ENCODE results near the gene SLC13A3.

Gene SLC13A3

GRCh38 chr20:46652699-46653098 lies 1.4 kb upstream of the SLC13A3 start:
- no peak for DNase-seq (ENCODE audit: low read depth in 2 of 2)

- no peak for DNase-seq (ENCODE audit: low read depth in 2 of 2)
Observed at GRCh38 chr20:46650575-46651090, 626 bp downstream of the SLC13A3 start.

GRCh38 chr20:46649965-46650542 lies 1.2 kb downstream of the SLC13A3 start:
- no peak for DNase-seq (ENCODE audit: low read depth in 2 of 2)

GRCh38 chr20:46649650-46649949 lies 1.7 kb downstream of the SLC13A3 start:
- DNase-seq (ENCODE audit: low read depth in 2 of 2), result no peak

GRCh38 chr20:46648903-46649649 lies 2.2 kb downstream of the SLC13A3 start:
- no peak for DNase-seq (ENCODE audit: low read depth in 2 of 2)

- DNase-seq (ENCODE audit: low read depth in 2 of 2), result no peak
Observed at GRCh38 chr20:46647469-46647868, 3.8 kb downstream of the SLC13A3 start.

GRCh38 chr20:46646659-46647380 lies 4.4 kb downstream of the SLC13A3 start:
- DNase-seq (ENCODE audit: low read depth in 2 of 2), result no peak

GRCh38 chr20:46646122-46646521 lies 5.1 kb downstream of the SLC13A3 start:
- DNase-seq (ENCODE audit: low read depth in 2 of 2), result no peak

GRCh38 chr20:46644733-46645132 lies 6.5 kb downstream of the SLC13A3 start:
- no peak for DNase-seq (ENCODE audit: low read depth in 2 of 2)

GRCh38 chr20:46644160-46644559 lies 7.1 kb downstream of the SLC13A3 start:
- no peak for DNase-seq (ENCODE audit: low read depth in 2 of 2)

GRCh38 chr20:46642969-46643343 lies 8.3 kb downstream of the SLC13A3 start:
- no peak for DNase-seq (ENCODE audit: low read depth in 2 of 2)

- no peak for DNase-seq (ENCODE audit: low read depth in 2 of 2)
Observed at GRCh38 chr20:46642265-46642968, 8.8 kb downstream of the SLC13A3 start.

- DNase-seq (ENCODE audit: low read depth in 2 of 2), result no peak
Observed at GRCh38 chr20:46641424-46641823, 9.8 kb downstream of the SLC13A3 start.

- no peak for DNase-seq (ENCODE audit: low read depth in 2 of 2)
Observed at GRCh38 chr20:46640536-46641311, 10.5 kb downstream of the SLC13A3 start.

GRCh38 chr20:46640044-46640443 lies 11.2 kb downstream of the SLC13A3 start:
- no peak for DNase-seq (ENCODE audit: low read depth in 2 of 2)

GRCh38 chr20:46639587-46639986 lies 11.7 kb downstream of the SLC13A3 start:
- no peak for DNase-seq (ENCODE audit: low read depth in 2 of 2)

GRCh38 chr20:46638898-46639274 lies 12.4 kb downstream of the SLC13A3 start:
- no peak for DNase-seq (ENCODE audit: low read depth in 2 of 2)

GRCh38 chr20:46638134-46638897 lies 12.9 kb downstream of the SLC13A3 start:
- no peak for DNase-seq (ENCODE audit: low read depth in 2 of 2)

- DNase-seq (ENCODE audit: low read depth in 2 of 2), result no peak
Observed at GRCh38 chr20:46637427-46638133, 13.7 kb downstream of the SLC13A3 start.

GRCh38 chr20:46637020-46637419 lies 14.2 kb downstream of the SLC13A3 start:
- DNase-seq (ENCODE audit: low read depth in 2 of 2), result no peak
